Non-pigmented ciliary epithelial cell (primary cell): Measurements from ENCODE around the gene SEMA4A.

Experiments
- DNase-seq: peaks from one replicate; pipeline ENCODE4 v3.0.0-alpha.2; 2010; ENCODE audit warnings: low read depth

SEMA4A gene

GRCh38 chr1:156135930-156136871, 17.2 kb upstream of the SEMA4A start:
- no peak for DNase-seq

DNA sequence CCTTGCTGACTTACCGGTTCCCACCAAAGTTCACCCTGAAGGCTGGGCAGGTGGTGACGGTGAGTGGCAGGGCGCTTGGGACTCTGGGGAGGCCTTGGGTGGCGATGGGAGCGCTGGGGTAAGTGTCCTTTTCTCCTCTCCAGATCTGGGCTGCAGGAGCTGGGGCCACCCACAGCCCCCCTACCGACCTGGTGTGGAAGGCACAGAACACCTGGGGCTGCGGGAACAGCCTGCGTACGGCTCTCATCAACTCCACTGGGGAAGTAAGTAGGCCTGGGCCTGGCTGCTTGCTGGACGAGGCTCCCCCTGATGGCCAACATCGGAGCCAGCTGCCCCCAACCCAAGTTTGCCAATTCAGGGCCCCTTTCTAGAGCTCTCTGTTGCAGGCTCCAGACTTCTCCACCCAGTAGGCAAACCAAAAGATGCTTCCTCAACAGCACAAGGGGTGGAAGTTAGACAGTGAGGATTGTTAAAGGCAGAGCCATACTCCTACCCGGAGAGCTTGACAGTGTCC, 16.4 kb upstream of the SEMA4A start:
- no peak for DNase-seq

DNA sequence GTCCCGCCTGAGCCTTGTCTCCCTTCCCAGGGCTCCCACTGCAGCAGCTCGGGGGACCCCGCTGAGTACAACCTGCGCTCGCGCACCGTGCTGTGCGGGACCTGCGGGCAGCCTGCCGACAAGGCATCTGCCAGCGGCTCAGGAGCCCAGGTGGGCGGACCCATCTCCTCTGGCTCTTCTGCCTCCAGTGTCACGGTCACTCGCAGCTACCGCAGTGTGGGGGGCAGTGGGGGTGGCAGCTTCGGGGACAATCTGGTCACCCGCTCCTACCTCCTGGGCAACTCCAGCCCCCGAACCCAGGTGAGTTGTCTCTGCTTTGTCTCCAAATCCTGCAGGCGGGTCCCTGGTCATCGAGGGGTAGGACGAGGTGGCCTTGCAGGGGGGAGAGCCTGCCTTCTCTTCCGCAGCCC, 14.9 kb upstream of the SEMA4A start:
- DNase-seq = no peak

GRCh38 chr1:156140879-156141707, 12.3 kb upstream of the SEMA4A start:
- DNase-seq = no peak

DNA sequence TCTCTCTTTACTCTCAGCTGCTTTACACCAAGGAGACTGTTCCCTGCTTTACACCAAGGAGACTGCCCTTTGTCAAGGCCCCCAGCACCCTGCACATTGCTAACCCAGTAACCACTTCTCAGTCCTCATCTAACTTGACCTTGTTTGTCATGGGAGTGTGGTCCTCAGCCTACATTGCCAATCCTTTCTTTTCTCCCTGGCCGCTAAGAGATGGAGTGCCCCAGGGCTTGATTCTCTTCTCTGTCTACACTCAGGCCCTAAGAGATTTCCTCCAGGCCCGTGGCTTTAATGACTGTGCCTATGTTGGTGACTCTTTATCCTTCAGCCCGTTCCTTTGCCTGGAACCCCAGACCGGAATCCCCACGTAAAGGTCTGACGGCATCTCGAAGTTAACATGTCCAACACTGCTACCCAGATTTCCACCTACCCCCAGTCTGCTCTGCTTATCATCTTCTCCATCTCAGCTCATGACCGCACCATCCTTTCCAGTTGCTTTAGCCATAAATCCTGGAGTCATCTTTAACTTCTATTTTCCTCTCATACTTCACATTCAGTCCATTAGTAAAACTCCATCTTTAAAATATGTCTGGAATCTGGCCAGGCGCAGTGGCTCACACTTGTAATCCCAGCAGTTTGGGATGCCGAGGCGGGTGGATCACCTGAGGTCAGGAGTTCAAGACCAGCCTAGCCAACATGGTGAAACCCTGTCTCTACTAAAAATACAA, 9.5 kb upstream of the SEMA4A start:
- DNase-seq = no peak

GRCh38 chr1:156144742-156145141, 8.6 kb upstream of the SEMA4A start:
- no peak for DNase-seq

DNA sequence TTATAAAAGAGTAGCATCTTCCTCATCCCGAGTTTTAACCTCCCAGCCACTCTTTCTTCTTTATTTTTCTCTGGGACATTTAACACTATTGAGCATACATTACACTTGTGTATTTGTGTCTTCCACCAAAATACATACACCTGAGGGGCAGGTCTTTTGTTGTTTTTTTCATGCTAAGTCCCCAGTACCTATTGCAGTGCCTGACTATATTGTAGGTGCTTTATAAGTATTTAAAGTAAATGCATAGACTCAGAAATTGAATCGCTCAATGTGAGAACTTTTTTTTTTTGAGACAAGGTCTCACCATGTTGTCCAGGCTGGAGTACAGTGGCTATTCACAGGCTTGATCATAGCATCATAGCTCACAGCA, 7.8 kb upstream of the SEMA4A start:
- DNase-seq = no peak

DNA sequence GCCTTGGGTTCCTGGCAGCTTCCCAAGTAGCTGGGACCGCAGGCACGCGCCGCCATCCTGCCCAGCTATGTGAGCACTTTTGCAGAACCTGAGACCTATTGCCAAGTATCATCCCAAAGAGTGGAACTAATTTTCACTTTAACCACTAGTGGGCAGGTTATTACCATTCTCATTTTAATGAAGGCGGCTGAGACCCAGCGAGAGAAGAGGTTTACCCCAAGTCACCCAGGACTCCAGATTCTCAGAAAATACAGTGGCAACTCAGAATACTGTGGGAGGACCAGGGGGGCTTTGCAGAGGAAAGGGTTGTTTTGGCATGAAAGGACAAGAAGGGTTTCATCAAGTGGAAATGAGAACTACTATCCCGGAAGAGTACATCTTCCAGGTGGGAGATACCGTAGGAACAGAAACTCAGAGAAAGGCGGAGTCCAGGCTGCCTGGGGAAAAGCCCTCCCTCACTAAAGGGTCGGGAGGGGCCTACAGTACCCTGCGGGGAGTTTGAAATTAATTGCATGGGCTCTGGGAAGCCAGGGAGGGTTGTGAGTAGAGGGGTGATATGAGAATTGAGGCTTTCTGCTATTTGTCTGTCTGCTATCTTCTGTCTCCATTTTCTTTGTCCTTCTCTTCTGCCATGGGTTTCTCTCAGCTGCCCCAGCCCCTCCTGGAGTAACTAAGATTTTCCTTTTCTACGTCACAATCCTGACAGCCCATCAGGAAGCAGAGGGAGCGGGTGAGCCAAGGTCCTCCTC, 7.2 kb upstream of the SEMA4A start:
- DNase-seq = peak; percentile 75

- DNase-seq = no peak
Measured at GRCh38 chr1:156146769-156147405, 6.5 kb upstream of the SEMA4A start.

DNA sequence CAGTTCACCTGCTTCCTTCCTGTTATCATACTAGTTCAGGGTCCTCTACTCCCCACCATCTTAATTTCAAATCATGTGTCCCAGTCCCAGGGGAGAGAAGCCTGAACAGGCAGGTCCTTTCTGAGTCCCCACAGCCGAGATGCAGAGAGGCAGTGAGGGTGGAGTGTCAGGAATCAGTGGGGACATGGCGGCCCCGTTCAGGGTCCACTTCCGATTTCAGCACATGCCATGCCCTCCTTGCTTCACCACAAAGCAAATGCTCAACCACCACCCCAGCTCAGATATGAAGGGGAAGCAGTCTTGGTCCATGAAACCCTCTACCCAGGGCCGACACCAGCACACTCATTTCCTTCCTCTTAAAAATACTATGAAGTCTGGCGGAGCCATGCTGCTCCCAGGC, 5.2 kb upstream of the SEMA4A start:
- no peak for DNase-seq

DNA sequence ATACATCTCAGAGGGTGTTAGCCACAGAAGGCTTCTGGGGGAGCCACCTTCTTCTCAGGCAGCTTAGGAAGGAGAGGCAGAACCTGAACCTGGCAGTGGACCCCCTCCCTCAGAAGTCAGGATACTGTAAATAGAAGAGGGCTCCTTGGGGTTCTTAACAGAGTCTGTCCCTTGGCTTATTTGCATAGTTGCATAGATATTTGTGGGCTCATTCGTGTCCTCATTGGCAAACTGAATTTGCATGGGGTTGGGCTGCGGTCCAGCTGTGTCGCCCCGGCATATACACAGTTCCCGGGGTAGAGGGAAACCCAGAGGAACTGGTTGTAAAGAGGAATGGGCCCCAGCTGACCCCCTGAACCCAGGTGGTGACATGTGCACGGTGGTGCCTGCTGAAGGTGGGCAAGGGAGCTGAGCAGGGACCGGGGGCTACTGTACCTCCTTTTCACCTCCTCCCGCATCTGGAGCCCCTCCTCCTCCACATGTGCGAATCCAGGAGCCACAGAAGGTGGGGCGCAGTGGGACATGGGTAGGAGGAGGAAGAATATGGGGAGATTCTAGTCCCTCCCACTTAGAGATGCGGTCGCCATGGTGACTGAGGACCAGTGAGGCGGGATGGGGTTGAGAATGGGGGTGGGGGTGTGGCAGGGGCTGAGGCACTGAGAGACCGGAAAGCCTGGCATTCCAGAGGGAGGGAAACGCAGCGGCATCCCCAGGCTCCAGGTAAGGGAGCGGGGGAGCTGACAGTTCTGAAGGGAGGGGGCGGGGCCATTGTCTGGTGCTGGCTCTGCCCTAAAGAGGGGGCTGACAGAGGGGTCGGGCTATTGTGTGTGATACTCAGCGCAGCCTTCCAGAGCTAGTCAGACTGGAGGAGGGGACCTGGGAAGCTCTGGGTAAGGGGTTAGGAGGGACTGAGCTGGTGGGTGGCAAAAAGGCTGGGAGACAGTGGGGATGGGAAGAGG, 3.7 kb upstream of the SEMA4A start:
- no peak for DNase-seq

GRCh38 chr1:156150333-156151011, 2.9 kb upstream of the SEMA4A start:
- no peak for DNase-seq

GRCh38 chr1:156151093-156151688, 2.2 kb upstream of the SEMA4A start:
- no peak for DNase-seq

- DNase-seq = no peak
Measured at GRCh38 chr1:156152628-156153027, 757 bp upstream of the SEMA4A start.

GRCh38 chr1:156154317-156154749, 948 bp downstream of the SEMA4A start:
- DNase-seq = no peak

GRCh38 chr1:156155756-156156510, 2.5 kb downstream of the SEMA4A start:
- no peak for DNase-seq

DNA sequence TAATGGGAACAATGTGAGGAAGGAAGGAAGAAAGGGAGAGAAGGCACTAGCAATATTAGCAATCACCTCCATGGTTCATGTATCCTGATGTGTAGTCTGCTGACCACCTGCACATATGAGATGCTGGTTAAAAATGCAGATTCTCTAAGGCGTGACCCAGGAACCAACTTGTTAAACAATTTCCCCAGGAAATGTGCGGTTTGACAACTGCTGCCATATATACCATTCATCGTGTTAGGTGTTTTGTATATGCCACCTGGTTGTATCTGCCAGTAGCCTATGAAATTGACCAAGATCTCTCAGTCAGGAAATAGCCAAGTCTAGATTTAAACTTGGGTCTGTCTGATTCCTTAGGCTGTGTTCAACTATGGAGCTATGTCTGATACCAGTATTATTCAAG, 4.1 kb downstream of the SEMA4A start:
- no peak for DNase-seq

DNA sequence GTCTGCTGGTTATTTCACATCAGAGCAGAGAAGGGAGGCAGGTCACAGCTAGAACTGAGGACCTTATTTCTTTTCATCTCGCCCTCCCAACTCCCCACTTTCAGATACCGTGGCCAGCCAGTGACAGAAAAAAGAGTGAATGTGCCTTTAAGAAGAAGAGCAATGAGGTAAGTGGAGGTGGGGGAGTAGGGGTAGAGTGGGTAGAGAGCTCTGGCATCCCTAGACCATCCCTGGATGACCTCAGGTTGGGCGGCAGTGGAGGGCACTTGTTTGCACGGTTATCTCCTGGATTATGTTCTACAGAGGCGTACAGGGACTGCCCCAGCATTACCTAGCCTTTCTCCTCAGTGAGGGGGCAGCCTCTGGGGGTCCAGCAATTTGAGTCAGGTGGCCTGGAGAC, 4.6 kb downstream of the SEMA4A start:
- DNase-seq = no peak
